Measurements from ENCODE around the gene GSAP.

DNA sequence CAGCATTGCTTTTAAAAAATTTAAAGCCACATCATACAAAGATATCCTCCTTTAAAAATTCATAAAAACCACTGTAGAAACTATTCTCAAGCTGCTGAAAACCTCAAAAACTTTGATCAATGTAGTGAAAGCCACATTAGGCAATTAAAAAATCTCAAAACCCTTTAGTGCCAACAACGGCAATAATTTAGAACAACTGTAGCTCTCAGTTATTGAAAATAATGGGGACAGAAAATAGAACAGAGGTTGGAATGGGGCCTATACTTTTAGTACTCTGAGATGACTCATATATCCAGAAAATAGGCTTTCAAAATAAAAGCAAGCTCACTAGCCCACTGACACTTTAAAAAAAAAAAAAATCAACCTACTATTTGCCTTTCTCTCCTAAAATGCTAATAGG is 87.5 kb downstream of the GSAP start:
- TF ChIP-seq, protein P1, sequence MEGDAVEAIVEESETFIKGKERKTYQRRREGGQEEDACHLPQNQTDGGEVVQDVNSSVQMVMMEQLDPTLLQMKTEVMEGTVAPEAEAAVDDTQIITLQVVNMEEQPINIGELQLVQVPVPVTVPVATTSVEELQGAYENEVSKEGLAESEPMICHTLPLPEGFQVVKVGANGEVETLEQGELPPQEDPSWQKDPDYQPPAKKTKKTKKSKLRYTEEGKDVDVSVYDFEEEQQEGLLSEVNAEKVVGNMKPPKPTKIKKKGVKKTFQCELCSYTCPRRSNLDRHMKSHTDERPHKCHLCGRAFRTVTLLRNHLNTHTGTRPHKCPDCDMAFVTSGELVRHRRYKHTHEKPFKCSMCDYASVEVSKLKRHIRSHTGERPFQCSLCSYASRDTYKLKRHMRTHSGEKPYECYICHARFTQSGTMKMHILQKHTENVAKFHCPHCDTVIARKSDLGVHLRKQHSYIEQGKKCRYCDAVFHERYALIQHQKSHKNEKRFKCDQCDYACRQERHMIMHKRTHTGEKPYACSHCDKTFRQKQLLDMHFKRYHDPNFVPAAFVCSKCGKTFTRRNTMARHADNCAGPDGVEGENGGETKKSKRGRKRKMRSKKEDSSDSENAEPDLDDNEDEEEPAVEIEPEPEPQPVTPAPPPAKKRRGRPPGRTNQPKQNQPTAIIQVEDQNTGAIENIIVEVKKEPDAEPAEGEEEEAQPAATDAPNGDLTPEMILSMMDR (IDR thresholded peaks at IDR 0.05; ENCODE audit: poor library complexity, severe bottlenecking) = no peak
- TF ChIP-seq, protein P2, sequence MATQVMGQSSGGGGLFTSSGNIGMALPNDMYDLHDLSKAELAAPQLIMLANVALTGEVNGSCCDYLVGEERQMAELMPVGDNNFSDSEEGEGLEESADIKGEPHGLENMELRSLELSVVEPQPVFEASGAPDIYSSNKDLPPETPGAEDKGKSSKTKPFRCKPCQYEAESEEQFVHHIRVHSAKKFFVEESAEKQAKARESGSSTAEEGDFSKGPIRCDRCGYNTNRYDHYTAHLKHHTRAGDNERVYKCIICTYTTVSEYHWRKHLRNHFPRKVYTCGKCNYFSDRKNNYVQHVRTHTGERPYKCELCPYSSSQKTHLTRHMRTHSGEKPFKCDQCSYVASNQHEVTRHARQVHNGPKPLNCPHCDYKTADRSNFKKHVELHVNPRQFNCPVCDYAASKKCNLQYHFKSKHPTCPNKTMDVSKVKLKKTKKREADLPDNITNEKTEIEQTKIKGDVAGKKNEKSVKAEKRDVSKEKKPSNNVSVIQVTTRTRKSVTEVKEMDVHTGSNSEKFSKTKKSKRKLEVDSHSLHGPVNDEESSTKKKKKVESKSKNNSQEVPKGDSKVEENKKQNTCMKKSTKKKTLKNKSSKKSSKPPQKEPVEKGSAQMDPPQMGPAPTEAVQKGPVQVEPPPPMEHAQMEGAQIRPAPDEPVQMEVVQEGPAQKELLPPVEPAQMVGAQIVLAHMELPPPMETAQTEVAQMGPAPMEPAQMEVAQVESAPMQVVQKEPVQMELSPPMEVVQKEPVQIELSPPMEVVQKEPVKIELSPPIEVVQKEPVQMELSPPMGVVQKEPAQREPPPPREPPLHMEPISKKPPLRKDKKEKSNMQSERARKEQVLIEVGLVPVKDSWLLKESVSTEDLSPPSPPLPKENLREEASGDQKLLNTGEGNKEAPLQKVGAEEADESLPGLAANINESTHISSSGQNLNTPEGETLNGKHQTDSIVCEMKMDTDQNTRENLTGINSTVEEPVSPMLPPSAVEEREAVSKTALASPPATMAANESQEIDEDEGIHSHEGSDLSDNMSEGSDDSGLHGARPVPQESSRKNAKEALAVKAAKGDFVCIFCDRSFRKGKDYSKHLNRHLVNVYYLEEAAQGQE (IDR thresholded peaks at IDR 0.05; ENCODE audit: borderline replicate concordance) = no peak
- TF ChIP-seq EP300 (conservative IDR thresholded peaks at IDR 0.05; ENCODE audit: poor library complexity, severe bottlenecking) = no peak
- TF ChIP-seq EZH2 (IDR thresholded peaks at IDR 0.05; ENCODE audit: borderline replicate concordance, insufficient read depth, low read length, poor library complexity, severe bottlenecking) = no peak
- no peak for TF ChIP-seq POLR2AphosphoS5 (IDR thresholded peaks at IDR 0.05)
- TF ChIP-seq RAD21 (conservative IDR thresholded peaks at IDR 0.05) = no peak
